Stomach smooth muscle (tissue), 2 donors: ENCODE data around the gene VPS36.
"Not testable (repeated sequence)": the region's sequence is repeated elsewhere in the genome, so short reads cannot be mapped to it uniquely, and the experiment has no call there.

Experiments
- H3K27ac ChIP-seq: one replicate; pipeline ENCODE4 v1.7.0; 2013; ENCODE audit warnings: mild to moderate bottlenecking, low read length, inconsistent platforms
- H3K27me3 ChIP-seq, 2 donors: one replicate each; pipeline ENCODE4 v1.7.0; 2013; ENCODE audit warnings: low read length in 2 of 2; ENCODE audit not compliant: insufficient read depth in 2 of 2, control insufficient read depth in 1 of 2
- H3K36me3 ChIP-seq, 2 donors: one replicate each; pipeline ENCODE4 v1.7.0; 2013; ENCODE audit warnings: low read length in 2 of 2; ENCODE audit not compliant: control insufficient read depth in 2 of 2, insufficient read depth in 2 of 2
- H3K4me1 ChIP-seq: one replicate; pipeline ENCODE4 v1.7.0; 2013; ENCODE audit warnings: low read length; ENCODE audit not compliant: control insufficient read depth, insufficient read depth
- H3K4me3 ChIP-seq, 2 donors: one replicate each; pipeline ENCODE4 v1.7.0; 2013; ENCODE audit warnings: low read length in 2 of 2
- H3K9ac ChIP-seq, 2 donors: one replicate each; pipeline ENCODE4 v1.7.0; 2013; ENCODE audit warnings: low read length in 2 of 2, mild to moderate bottlenecking in 1 of 2
- H3K9me3 ChIP-seq, 2 donors: one replicate each; pipeline ENCODE4 v1.7.0; 2013; ENCODE audit warnings: low read length in 2 of 2; ENCODE audit not compliant: control insufficient read depth in 2 of 2
- donor health status: healthy.
- donor health status: Pancreatic carcinoma.

VPS36 gene

GRCh38 chr13:52378312-52378711 lies 72.1 kb downstream of the VPS36 start:
- H3K9ac ChIP-seq: no peak overlapping the region
- no peak overlapping the region for H3K27ac ChIP-seq
- peaks cover 0 to 2% of the 10 kb centered on the region in 2 donors for H3K9me3 ChIP-seq
- H3K4me3 ChIP-seq: no peak overlapping the region
- H3K27me3 ChIP-seq: no peaks in the 10 kb centered on the region
- no peaks in the 10 kb centered on the region for H3K36me3 ChIP-seq
- H3K4me1 ChIP-seq: no peaks in the 10 kb centered on the region

DNA sequence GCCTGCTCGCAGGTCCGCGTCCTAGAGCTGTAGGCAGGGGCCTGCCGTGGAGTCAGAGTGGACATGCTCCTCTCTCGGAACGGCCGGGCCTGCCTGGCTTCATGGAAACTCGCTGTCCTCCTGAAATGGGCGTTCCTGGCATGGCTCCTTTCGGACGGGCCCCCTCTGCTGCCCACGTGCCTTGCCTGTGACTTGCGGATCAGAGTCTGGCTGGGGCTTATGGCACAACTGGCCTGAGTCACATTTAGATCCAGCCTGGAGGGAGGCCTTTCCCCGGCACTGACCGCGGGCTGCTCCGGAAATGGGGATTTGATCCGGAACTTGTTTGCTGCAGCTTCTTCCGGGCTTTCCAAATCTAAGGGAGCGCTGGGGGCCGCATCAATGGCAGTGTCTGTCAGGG lies 72.5 kb downstream of the VPS36 start:
- Histone ChIP-seq H3K4me3 (no peak overlapping the region), H3K27me3 (no peaks in the 10 kb centered on the region), H3K9me3 (peaks cover 0 to 2% of the 10 kb centered on the region in 2 donors), H3K36me3 (no peaks in the 10 kb centered on the region), H3K27ac (no peak overlapping the region), H3K4me1 (no peaks in the 10 kb centered on the region), H3K9ac (no peak overlapping the region)

- no peaks in the 10 kb centered on the region for H3K36me3 ChIP-seq
- H3K27ac ChIP-seq: no peak overlapping the region
- H3K4me3 ChIP-seq: no peak overlapping the region
- no peaks in the 10 kb centered on the region for H3K27me3 ChIP-seq
- H3K9ac ChIP-seq: no peak overlapping the region
- H3K4me1 ChIP-seq: no peaks in the 10 kb centered on the region
- H3K9me3 ChIP-seq: no peaks in the 10 kb centered on the region
Observed at GRCh38 chr13:52374873-52375411, 75.5 kb downstream of the VPS36 start.

DNA sequence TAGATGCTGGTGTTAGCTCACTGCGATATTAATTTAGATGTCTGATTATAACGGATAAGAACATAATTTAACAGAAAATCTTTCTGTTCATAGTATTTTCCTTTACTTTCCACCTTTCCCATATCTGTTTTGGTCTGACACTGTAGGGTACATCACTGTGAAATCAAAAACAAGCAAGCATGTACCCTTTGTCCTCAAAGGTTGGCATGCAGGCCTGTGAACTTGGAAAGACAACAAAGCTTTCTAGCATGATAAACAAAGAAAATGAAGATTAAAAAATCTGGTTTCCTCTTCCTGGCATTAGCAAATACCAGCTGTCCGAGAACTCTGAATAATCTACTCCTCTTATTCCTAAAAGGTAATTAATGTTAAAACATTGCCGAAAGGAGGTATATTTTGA lies 76.0 kb downstream of the VPS36 start:
- no peaks in the 10 kb centered on the region for H3K27me3 ChIP-seq
- no peaks in the 10 kb centered on the region for H3K4me1 ChIP-seq
- H3K36me3 ChIP-seq: no peaks in the 10 kb centered on the region
- no peak overlapping the region for H3K27ac ChIP-seq
- H3K4me3 ChIP-seq: no peak overlapping the region
- H3K9ac ChIP-seq: no peak overlapping the region
- no peaks in the 10 kb centered on the region for H3K9me3 ChIP-seq

DNA sequence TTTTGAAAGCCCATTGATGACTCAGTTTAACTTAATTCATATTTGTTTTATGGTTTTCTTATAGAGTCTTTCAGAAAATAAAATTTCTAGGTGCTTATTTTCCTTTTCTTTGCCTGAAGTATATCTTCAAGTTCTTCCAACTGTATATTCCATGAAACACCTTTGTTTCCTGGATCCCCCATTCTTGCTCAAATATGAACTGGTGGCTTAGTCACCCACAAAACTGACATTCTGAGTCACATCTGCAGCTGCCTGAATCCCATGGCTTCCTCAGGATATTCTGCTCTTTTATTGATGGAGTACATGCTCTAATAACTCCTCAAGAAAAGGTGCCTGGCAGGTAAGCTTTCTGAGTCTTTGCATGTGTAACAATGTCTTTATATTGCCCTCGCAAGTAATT lies 77.2 kb downstream of the VPS36 start:
- H3K27ac ChIP-seq, H3K4me3 ChIP-seq, H3K27me3 ChIP-seq, H3K9me3 ChIP-seq, H3K4me1 ChIP-seq, H3K9ac ChIP-seq, H3K36me3 ChIP-seq: not testable (repeated sequence)

DNA sequence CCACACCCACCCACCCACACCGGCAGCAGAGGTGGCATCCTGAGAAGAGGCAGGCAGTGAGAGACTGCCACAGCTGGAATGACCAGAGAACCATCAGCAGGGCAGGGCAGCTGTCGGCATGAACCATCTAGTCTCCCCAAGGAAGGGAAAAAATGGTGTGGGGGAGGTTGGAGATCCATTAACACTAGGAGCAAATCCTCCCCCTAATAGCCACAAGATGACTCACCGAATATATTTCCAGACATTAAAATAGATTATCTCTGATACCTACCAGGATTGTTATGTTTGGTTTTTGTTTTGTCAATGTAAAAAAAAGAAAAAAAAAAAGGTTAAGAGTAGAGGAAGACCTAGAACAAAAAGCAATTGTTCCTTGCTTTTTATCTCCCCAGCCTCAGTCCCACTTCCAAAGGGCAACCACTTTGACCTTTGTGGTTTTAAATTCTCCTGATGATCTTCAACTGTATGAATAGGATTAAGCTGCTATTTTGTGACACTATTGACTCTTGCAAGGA lies 78.6 kb downstream of the VPS36 start:
- Histone ChIP-seq H3K9ac (no peak overlapping the region), H3K27ac (no peak overlapping the region), H3K9me3 (no peaks in the 10 kb centered on the region), H3K27me3 (no peaks in the 10 kb centered on the region), H3K4me1 (no peaks in the 10 kb centered on the region), H3K4me3 (no peak overlapping the region), H3K36me3 (no peaks in the 10 kb centered on the region)

GRCh38 chr13:52366291-52366690 lies 84.1 kb downstream of the VPS36 start:
- Histone ChIP-seq H3K9me3 (no peaks in the 10 kb centered on the region), H3K27ac (no peak overlapping the region), H3K4me1 (no peaks in the 10 kb centered on the region), H3K9ac (no peak overlapping the region), H3K4me3 (no peak overlapping the region), H3K36me3 (no peaks in the 10 kb centered on the region), H3K27me3 (no peaks in the 10 kb centered on the region)
